GM12872 (cell line): Measurements from ENCODE around the gene SOX11.

Source experiments
- TF ChIP-seq, protein P1 (sequence below): IDR thresholded peaks from 3 replicates; pipeline ENCODE4 v1.5.1; 2011; ENCODE audit warnings: low read depth, mild to moderate bottlenecking, low read length, moderate library complexity; ENCODE audit not compliant: insufficient read depth

SOX11 gene

DNA sequence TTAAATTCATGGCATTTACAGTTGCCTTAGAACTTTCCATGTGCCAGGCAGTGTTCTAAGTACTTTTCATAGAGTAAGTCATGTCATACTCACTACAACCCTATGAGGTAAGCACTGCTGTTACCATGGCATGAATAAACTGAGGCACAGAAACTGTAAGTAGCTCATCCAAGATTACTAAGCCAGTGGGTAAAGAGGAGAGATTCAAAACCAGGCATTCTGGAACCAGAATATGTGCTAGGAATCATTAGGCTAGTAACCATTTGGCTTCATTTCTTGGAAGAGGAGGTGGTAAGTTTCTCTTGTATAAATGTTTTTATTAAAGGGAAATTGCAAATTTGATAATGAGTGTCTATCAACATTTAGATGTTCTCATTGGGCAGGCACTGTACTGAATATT is 35.1 kb downstream of the SOX11 start:
- TF ChIP-seq, protein P1, sequence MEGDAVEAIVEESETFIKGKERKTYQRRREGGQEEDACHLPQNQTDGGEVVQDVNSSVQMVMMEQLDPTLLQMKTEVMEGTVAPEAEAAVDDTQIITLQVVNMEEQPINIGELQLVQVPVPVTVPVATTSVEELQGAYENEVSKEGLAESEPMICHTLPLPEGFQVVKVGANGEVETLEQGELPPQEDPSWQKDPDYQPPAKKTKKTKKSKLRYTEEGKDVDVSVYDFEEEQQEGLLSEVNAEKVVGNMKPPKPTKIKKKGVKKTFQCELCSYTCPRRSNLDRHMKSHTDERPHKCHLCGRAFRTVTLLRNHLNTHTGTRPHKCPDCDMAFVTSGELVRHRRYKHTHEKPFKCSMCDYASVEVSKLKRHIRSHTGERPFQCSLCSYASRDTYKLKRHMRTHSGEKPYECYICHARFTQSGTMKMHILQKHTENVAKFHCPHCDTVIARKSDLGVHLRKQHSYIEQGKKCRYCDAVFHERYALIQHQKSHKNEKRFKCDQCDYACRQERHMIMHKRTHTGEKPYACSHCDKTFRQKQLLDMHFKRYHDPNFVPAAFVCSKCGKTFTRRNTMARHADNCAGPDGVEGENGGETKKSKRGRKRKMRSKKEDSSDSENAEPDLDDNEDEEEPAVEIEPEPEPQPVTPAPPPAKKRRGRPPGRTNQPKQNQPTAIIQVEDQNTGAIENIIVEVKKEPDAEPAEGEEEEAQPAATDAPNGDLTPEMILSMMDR = no peak

DNA sequence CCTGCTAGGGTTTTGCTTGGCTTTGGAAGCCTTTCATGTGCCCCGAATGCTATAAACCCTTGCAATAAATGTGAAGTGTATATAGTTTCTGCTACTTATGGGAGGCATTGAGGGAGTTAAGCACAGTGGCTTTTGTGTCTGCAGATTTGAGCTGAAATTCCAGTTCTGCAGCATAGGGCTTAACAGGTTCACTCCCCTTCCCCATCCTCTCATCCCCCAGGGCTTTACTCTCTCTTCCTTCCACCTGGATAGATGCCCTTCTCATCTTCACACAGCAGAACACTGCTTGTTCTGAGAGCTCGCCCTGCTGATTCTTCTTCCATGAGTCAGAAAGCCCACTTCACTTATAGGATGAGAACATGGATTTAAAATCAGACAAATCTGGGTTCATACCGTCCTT is 37.2 kb downstream of the SOX11 start:
- TF ChIP-seq, protein P1 = no peak

DNA sequence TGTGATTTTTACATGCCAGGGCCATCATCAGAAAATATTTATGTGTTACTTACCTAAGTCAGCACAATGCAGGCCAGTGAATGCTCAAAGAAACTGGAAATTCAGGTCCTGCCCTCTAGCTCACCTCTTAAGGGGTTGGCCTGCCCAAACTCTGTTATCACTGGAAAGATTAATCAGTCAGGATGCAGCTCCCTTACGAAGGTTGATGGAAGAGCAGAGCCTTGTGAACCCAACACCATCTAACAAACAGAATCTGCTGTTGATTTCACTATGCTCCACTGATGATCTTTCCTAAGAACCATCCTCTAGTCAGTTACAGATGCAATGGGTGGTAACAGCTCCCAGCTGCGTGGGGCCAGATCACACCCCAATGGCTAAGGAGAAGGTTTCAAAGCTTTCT is 38.2 kb downstream of the SOX11 start:
- TF ChIP-seq, protein P1 = no peak

DNA sequence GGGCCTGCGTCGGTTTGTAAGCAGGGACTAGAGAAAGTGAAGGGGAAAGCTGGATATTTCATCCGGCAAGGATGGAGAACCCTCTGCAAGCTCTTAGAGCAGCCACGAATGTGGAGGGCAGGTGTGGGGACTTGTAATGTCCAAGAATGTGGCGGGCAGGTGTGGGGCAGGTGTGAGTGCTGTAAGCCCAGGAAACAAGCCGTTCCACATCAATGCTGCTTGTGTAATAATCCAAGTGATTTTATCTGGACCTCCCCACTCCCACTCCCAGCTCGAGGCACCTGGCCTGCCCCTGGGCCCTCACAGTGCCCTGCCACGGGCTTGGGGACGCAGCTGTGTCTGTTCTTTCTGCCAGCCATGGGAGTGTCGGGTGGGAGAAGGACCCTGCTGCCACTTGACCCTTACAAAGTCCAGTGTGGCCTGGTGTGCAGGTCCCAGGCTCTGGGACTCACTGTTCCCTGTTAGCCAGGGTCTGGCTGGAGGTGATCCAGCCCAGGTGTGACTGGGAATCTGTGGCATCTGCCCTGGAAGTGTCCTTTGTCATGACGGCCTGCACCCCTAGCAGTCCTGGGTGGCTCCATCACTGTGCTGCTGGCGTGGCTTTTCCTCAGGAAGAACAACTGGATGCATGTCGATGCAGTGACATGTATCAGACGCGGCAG is 42.8 kb downstream of the SOX11 start:
- TF ChIP-seq, protein P1 = no peak

DNA sequence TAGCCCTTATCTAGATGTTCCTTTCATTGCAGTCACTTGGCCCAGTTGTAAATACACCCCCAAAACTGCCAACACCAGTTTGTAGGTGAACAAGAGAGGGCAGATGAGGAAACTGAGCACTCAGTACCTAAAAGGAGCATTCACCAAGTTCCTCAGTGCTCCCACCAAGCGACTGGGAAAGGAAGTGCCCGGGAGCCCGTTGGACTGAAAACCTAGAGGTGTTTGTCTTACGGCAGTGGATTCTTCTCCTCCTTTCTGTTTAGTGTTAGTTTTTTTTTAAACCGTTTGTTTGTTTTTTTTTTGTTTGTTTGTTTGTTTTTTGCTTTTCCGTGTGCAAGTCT is 43.3 kb downstream of the SOX11 start:
- TF ChIP-seq, protein P1 = no peak

DNA sequence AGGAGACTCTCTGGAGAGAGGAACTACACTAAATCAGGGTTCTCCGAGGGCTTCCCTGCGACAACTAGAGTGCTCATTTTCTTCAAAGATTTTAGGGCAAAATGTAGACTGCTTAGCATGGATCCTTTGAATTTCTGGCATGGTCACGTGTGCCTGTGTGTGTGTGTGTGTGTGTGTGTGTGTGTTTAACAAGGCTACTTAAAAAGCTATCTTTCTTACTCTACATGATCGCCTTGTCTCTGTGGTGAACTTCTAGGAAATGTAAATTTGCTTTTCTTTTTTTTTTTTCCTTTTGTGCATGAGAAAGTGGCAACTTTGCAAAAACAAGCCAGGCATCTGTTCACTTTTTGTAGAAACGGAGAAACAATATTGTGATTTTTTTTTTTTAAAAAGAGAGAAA is 43.9 kb downstream of the SOX11 start:
- TF ChIP-seq, protein P1 = no peak

DNA sequence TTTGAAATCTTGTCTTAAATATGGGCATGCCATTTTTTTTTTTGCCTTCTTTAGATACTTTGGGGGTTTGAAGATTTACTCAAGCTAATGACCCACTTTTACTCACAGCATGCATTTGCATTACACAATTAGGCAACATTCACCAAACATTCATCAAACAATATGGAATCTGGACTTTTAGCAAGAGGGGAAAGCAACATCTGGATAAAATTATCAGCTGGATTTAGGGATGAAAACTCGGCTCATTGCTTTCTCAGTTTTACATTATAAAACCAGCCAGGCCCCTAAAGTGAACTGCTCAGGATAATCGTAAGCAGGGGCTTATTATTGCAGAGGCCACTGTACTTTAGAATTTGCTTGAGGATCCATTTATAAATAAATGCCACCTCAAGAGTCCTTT is 44.7 kb downstream of the SOX11 start:
- TF ChIP-seq, protein P1 = no peak

DNA sequence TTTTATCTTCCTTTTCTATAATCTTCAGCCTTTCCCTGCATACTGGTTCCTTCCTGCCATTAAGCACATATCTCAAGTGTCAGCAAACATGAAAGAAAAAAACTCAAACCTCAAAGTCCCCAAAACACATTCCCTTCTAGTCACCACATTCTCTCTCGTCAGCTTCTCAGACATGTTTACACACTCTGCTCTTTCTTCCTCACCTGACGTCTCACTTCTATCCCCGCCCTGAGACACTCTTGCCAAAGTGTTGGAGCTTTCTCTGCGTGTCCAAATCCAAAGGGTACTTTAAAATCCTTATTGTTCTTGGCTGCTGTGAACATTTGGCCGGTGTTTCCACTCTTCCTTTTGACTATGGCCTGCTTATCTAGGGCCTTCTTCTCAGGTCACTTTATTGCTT is 47.9 kb downstream of the SOX11 start:
- TF ChIP-seq, protein P1 = no peak
